Cardiac fibroblast (primary cell): ENCODE results near the gene ASPDH.

Experiments
- DNase-seq, 2 donors: peaks; one replicate each; pipeline versions ENCODE4 v3.0.0 to v3.0.0-alpha.2; 2010; ENCODE audit warnings: low read depth in 2 of 2
- H3K4me3 ChIP-seq, 2 donors: replicated peaks in 1 of 2; 1 replicate in 1 of 2; 2 replicates in 1 of 2; pipeline ENCODE4 v1.5.1; 2011; ENCODE audit warnings: low read depth in 2 of 2, low read length in 2 of 2, mild to moderate bottlenecking in 2 of 2, moderate library complexity in 1 of 2
- TF ChIP-seq, protein P1 (sequence below): IDR thresholded peaks from one replicate; pipeline ENCODE4 v1.5.1; 2011; ENCODE audit warnings: low read depth, mild to moderate bottlenecking, low read length, inconsistent platforms

The ASPDH gene

GRCh38 chr19:50519006-50519575 lies 5.4 kb upstream of the ASPDH start:
- DNase-seq: no peak
- TF ChIP-seq, protein P1, sequence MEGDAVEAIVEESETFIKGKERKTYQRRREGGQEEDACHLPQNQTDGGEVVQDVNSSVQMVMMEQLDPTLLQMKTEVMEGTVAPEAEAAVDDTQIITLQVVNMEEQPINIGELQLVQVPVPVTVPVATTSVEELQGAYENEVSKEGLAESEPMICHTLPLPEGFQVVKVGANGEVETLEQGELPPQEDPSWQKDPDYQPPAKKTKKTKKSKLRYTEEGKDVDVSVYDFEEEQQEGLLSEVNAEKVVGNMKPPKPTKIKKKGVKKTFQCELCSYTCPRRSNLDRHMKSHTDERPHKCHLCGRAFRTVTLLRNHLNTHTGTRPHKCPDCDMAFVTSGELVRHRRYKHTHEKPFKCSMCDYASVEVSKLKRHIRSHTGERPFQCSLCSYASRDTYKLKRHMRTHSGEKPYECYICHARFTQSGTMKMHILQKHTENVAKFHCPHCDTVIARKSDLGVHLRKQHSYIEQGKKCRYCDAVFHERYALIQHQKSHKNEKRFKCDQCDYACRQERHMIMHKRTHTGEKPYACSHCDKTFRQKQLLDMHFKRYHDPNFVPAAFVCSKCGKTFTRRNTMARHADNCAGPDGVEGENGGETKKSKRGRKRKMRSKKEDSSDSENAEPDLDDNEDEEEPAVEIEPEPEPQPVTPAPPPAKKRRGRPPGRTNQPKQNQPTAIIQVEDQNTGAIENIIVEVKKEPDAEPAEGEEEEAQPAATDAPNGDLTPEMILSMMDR: no peak
- no peak overlapping the region for H3K4me3 ChIP-seq

- TF ChIP-seq, protein P1: no peak
- no peak overlapping the region for H3K4me3 ChIP-seq
- DNase-seq: no peak
Measured at GRCh38 chr19:50518091-50519005, 4.6 kb upstream of the ASPDH start.

DNA sequence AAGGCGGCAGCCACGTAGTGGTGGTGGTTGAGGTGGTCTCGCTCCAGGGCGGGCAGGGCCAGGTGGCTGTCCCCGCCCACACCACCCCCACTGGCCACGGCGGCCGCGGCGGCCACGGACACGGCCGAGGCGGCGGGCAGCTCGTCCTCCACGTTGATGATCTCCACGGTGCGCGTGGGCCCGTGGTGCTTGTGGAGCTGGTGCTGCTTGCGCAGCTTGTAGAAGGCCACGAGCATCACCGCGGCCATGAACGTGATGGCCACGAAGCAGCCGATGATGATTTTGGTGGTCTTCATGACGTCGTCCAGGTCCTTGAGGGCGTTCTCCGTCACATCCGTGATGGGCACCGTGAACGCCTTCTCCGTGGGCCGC lies 4.0 kb upstream of the ASPDH start:
- H3K4me3 ChIP-seq: no peak overlapping the region
- TF ChIP-seq, protein P1: no peak
- DNase-seq: no peak

- TF ChIP-seq, protein P1: no peak
- no peak overlapping the region for H3K4me3 ChIP-seq
- DNase-seq: no peak
Measured at GRCh38 chr19:50516964-50517703, 3.4 kb upstream of the ASPDH start.

DNA sequence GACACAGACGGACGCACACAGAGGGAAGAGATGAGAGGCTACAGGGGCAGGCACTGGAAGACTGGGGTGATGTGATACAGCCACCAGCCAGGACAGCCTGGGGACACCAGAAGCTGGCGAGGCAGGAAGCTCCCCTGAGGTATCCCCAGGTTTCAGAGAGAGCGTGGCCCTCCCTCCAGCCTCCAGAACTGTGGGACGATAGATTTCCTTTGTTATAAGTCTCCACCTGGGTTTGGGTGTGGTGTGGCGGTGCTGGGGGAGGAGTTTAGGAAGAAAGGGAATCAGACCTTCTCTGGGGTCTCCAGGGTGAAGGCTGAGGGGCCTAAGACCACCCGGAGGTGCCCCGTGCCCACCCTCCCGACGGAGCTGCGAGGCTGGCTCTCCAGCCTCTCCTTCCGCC lies 2.7 kb upstream of the ASPDH start:
- no peak for DNase-seq
- TF ChIP-seq, protein P1: no peak
- H3K4me3 ChIP-seq: no peak overlapping the region

- DNase-seq: no peak
- TF ChIP-seq, protein P1: no peak
Measured at GRCh38 chr19:50515168-50515561, 1.5 kb upstream of the ASPDH start.

More at GRCh38 chr19:50515168-50515561, 1.5 kb upstream of the ASPDH start:
- H3K4me3 ChIP-seq: no peak overlapping the region
